MCF 10A (cell line): Measurements from ENCODE around the gene KCNMA1. TPM values are rescaled to one million over a fixed set of nuclear protein-coding genes. Genes with fewer than 3 reads are reported as not detected.
A peak's percentile ranks its signal among the peaks of the same experiment; 100 is the strongest.

ENCODE experiments used
- BruUV-seq: library from RNA; stranded (reverse); fragments of 400-500 nt; replicated peaks from 2 replicates; lab custom pipeline; 2021; lab: Mats Ljungman, UMichigan
- CTCF ChIA-PET: fragments of 300-600 bp; sonication (Branson Sonifier 250); formaldehyde crosslinking; extraction: SDS; loops from one replicate; lab custom pipeline; 2021; ENCODE audit warnings: antibody characterized with exemption, inconsistent platforms; lab: Yijun Ruan, JAX
- POLR2A ChIA-PET: fragments of 300-600, 350-650 bp; sonication (Branson Sonifier 250); formaldehyde crosslinking; extraction: SDS; loops from one replicate; lab custom pipeline; 2020; ENCODE audit warnings: antibody characterized with exemption, inconsistent platforms; lab: Yijun Ruan, JAX
- DNase-seq: peaks from one replicate; pipeline ENCODE4 v3.0.0-alpha.2; 2018; ENCODE audit not compliant: unreplicated experiment
- H3K27ac Mint-ChIP-seq: one replicate; pipeline ENCODE4 v1.8.0; 2022; ENCODE audit warnings: mild to moderate bottlenecking, low read depth, mixed read lengths; ENCODE audit not compliant: unreplicated experiment
- H3K27me3 Mint-ChIP-seq: one replicate; pipeline ENCODE4 v1.8.0; 2022; ENCODE audit warnings: mixed read lengths; ENCODE audit not compliant: insufficient read depth, unreplicated experiment
- H3K36me3 Mint-ChIP-seq: one replicate; pipeline ENCODE4 v1.8.0; 2022; ENCODE audit warnings: mild to moderate bottlenecking, moderate library complexity, mixed read lengths; ENCODE audit not compliant: insufficient read depth, unreplicated experiment
- H3K4me1 Mint-ChIP-seq: one replicate; pipeline ENCODE4 v1.8.0; 2022; ENCODE audit warnings: mixed read lengths; ENCODE audit not compliant: insufficient read depth, unreplicated experiment
- H3K4me3 Mint-ChIP-seq: one replicate; pipeline ENCODE4 v1.8.0; 2022; ENCODE audit warnings: mild to moderate bottlenecking, moderate library complexity, mixed read lengths; ENCODE audit not compliant: unreplicated experiment
- H3K9me3 Mint-ChIP-seq: one replicate; pipeline ENCODE4 v1.8.0; 2022; ENCODE audit warnings: mixed read lengths; ENCODE audit not compliant: unreplicated experiment
- intact Hi-C: fragments of 100-400 bp; cut with micrococcal nuclease; formaldehyde crosslinking; loops from 2 replicates; pipeline ENCODE4 v1.14.1; 2022
- total RNA-seq: library from RNA; stranded (reverse); gene quantifications from 2 replicates; pipeline ENCODE4 v1.2.3, GENCODE V29; 2022
- TF ChIP-seq, protein P1 (sequence below): fragments of 200-600 bp; IDR thresholded peaks from one replicate; pipeline ENCODE4 v1.8.0; 2022; ENCODE audit warnings: antibody characterized with exemption, mild to moderate bottlenecking; ENCODE audit not compliant: unreplicated experiment

Gene KCNMA1
- total RNA-seq, 1 experiment from 2014 or later, result 7.5 TPM

DNA sequence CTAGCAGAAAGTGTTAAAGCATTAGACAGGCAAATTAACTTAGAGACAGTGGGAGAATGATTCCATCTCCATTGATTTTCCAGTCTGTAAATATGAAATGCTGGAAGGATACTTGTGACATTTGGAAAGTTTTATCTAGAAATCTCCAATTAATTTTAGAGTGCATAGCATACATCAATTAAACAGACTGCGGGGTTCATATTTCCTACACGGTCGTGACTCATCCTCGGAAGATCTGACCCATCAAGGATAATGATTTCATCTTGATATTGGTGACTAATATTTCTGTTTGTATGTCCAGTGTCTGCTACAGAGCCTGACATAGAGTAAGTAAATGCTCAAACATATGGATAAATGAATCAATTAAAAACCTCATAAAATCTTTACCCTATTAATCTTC, 474.9 kb downstream of the KCNMA1 start:
- no peaks in the 10 kb centered on the region for H3K9me3 Mint-ChIP-seq
- H3K4me3 Mint-ChIP-seq, result no peak overlapping the region
- peak; percentile 57 for DNase-seq
- H3K27me3 Mint-ChIP-seq, result no peaks in the 10 kb centered on the region
- no peaks in the 10 kb centered on the region for H3K36me3 Mint-ChIP-seq
- no peak overlapping the region for H3K27ac Mint-ChIP-seq
- TF ChIP-seq, protein P1, sequence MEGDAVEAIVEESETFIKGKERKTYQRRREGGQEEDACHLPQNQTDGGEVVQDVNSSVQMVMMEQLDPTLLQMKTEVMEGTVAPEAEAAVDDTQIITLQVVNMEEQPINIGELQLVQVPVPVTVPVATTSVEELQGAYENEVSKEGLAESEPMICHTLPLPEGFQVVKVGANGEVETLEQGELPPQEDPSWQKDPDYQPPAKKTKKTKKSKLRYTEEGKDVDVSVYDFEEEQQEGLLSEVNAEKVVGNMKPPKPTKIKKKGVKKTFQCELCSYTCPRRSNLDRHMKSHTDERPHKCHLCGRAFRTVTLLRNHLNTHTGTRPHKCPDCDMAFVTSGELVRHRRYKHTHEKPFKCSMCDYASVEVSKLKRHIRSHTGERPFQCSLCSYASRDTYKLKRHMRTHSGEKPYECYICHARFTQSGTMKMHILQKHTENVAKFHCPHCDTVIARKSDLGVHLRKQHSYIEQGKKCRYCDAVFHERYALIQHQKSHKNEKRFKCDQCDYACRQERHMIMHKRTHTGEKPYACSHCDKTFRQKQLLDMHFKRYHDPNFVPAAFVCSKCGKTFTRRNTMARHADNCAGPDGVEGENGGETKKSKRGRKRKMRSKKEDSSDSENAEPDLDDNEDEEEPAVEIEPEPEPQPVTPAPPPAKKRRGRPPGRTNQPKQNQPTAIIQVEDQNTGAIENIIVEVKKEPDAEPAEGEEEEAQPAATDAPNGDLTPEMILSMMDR, result no peak
- ChIA-PET CTCF (interaction anchor here (0.9 to 17.6 kb wide), 3 partner anchors 12 to 549 kb away, joined by 3 to 267 read pairs (median 36); no protein-coding TSS in a partner anchor), POLR2A (interaction anchor here (0.6 to 0.7 kb wide), 2 partner anchors 605 to 607 kb away, joined by 3 to 4 read pairs; no protein-coding TSS in a partner anchor)
- no TSS peak for BruUV-seq
- intact Hi-C loops, result loop anchor here (10.0 kb wide), 1 partner anchor 872 kb away; the partner anchor contains the start of gene RPS24
- H3K4me1 Mint-ChIP-seq, result peaks cover 45% of the 10 kb centered on the region

DNA sequence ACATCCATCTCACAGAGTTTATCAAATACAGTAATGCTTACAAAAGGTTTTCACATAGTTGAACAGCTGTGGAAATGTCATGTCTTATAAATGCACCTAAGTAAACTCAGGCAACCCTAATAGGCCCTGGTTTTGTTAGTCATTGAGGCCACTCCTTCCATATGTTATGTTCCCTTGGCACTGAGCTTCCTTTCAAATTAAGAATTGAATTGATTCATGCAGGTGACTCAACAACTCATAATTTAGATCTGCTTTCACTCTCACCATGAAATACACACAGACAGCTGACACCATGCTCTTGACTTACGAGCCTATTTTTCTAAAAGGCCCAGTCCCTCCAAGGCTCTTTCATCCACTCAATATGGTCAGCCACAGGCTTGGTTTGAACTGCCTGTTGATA, 476.9 kb downstream of the KCNMA1 start:
- CTCF ChIA-PET, result interaction anchor here (0.6 to 17.6 kb wide), 5 partner anchors 9 to 550 kb away, joined by 3 to 267 read pairs (median 4); no protein-coding TSS in a partner anchor
- BruUV-seq, result no TSS peak
- TF ChIP-seq, protein P1, result no peak
- POLR2A ChIA-PET, result interaction anchor here (0.7 to 1.5 kb wide), 10 partner anchors 9 to 1909 kb away, joined by 3 to 6 read pairs (median 3); no protein-coding TSS in a partner anchor
- peaks cover 50% of the 10 kb centered on the region for H3K4me1 Mint-ChIP-seq
- peak; percentile 90 for DNase-seq
- H3K9me3 Mint-ChIP-seq, result no peaks in the 10 kb centered on the region
- intact Hi-C loops, result loop anchor here (10.0 kb wide), 1 partner anchor 874 kb away; the partner anchor contains the start of gene RPS24
- H3K36me3 Mint-ChIP-seq, result no peaks in the 10 kb centered on the region
- H3K27me3 Mint-ChIP-seq, result no peaks in the 10 kb centered on the region
- peak overlapping the region; percentile 81 for H3K27ac Mint-ChIP-seq
- H3K4me3 Mint-ChIP-seq, result no peak overlapping the region

DNA sequence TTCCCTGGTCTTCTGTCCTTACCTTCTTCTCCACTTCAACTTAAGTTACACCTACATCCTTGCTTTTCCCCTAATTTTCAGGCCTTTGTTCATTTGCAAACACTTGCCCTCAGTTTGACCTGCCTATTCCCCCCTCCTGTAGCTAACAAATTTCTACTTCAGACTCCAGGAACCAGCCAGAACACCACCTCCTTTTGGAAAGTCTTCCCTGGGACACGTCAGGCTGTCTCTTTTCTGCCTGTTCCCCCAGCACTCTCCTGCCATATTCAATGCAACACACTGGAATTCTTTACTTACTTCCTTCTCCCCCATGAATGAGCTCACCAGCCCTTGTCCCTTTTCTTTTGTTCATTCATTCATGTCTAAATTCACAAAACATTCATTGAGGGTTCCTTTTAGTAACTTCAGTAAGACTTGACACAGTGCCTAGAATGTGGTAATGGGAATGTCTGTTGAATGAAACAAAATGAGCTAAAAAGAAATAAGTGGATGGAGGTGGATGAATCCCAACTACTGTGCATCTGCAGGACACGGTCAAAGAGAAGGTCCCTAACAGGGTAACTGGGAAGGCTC, 478.0 kb downstream of the KCNMA1 start:
- ChIA-PET CTCF (interaction anchor here (0.6 to 2.0 kb wide), 2 partner anchors 15 to 488 kb away, joined by 3 to 10 read pairs; no protein-coding TSS in a partner anchor), POLR2A (interaction anchor here (0.6 to 1.5 kb wide), 7 partner anchors 11 to 1908 kb away, joined by 3 to 4 read pairs (median 3); no protein-coding TSS in a partner anchor)
- TF ChIP-seq, protein P1, result no peak
- no peaks in the 10 kb centered on the region for H3K36me3 Mint-ChIP-seq
- no TSS peak for BruUV-seq
- DNase-seq, result no peak
- H3K4me1 Mint-ChIP-seq, result peaks cover 39% of the 10 kb centered on the region
- no peaks in the 10 kb centered on the region for H3K27me3 Mint-ChIP-seq
- H3K27ac Mint-ChIP-seq, result peak overlapping the region; percentile 81
- H3K9me3 Mint-ChIP-seq, result no peaks in the 10 kb centered on the region
- intact Hi-C loops, result loop anchor here (10.0 kb wide), 1 partner anchor 875 kb away; the partner anchor contains the start of gene RPS24
- H3K4me3 Mint-ChIP-seq, result no peak overlapping the region

DNA sequence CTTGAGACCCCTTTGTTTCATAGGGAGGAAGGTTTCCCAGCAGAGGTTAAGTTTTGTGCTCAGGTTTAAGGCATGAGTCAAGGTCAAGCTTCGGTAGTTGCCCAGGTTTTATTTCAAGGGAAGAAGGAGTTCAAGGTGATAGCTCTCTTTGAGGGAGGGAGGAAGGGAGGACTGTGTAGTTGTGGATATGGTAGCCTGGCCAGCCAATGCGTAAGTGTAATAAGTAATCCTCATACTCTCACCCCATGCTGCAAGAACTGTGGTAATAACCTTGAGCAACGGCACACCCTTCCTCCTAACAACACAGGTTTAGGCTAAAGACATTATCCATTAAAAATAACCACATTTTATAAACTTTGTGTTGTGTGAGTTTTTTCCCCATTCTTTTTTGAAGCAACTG, 478.9 kb downstream of the KCNMA1 start:
- TF ChIP-seq, protein P1, result no peak
- H3K27me3 Mint-ChIP-seq, result no peaks in the 10 kb centered on the region
- DNase-seq, result no peak
- BruUV-seq, result no TSS peak
- peaks cover 30% of the 10 kb centered on the region for H3K4me1 Mint-ChIP-seq
- H3K4me3 Mint-ChIP-seq, result no peak overlapping the region
- CTCF ChIA-PET, result interaction anchor here (0.6 kb wide), 1 partner anchor 107 kb away, joined by 5 read pairs; no protein-coding TSS in a partner anchor
- intact Hi-C loops, result no loop called here
- POLR2A ChIA-PET, result interaction anchor here (0.6 to 1.3 kb wide), 2 partner anchors 10 to 544 kb away, joined by 3 to 4 read pairs; no protein-coding TSS in a partner anchor
- no peak overlapping the region for H3K27ac Mint-ChIP-seq
- no peaks in the 10 kb centered on the region for H3K9me3 Mint-ChIP-seq
- no peaks in the 10 kb centered on the region for H3K36me3 Mint-ChIP-seq
